Large intestine (tissue), 3 donors: ENCODE measurements around the gene NDUFB4. TPM values are rescaled to one million over a fixed set of nuclear protein-coding genes. Genes with fewer than 3 reads are reported as not detected.
"Not testable (repeated sequence)": the region's sequence is repeated elsewhere in the genome, so short reads cannot be mapped to it uniquely, and the experiment has no call there.

ENCODE experiments used
- DNase-seq, 2 donors: peaks; one replicate each; pipeline versions ENCODE4 v3.0.0 to v3.0.0-alpha.2; 2013
- H3K27ac ChIP-seq: one replicate; pipeline ENCODE4 v1.5.1; 2013; ENCODE audit warnings: low read length
- H3K27me3 ChIP-seq: 2 replicates; pipeline ENCODE4 v1.6.1; 2013; ENCODE audit warnings: low read length; ENCODE audit not compliant: control insufficient read depth, insufficient read depth
- H3K36me3 ChIP-seq: 2 replicates; pipeline ENCODE4 v1.6.1; 2013; ENCODE audit warnings: low read length; ENCODE audit not compliant: control insufficient read depth, insufficient read depth
- H3K4me1 ChIP-seq: one replicate; pipeline ENCODE4 v1.6.1; 2013; ENCODE audit warnings: low read length; ENCODE audit not compliant: control insufficient read depth, insufficient read depth
- H3K4me3 ChIP-seq: one replicate; pipeline ENCODE4 v1.5.1; 2013; ENCODE audit warnings: low read length
- H3K9me3 ChIP-seq: one replicate; pipeline ENCODE4 v1.6.1; 2013; ENCODE audit warnings: mild to moderate bottlenecking, low read depth, low read length, moderate library complexity; ENCODE audit not compliant: control insufficient read depth
- WGBS: methylation state at CpG from one replicate; pipeline ENCODE4 v1.1.5; 2013; ENCODE audit warnings: low lambda C conversion rate; ENCODE audit not compliant: insufficient coverage; 5-methylcytosine and 5-hydroxymethylcytosine counted together
- polyA plus RNA-seq: library from polyadenylated mRNA; unstranded; fragments of 120-200 nt; gene quantifications from one replicate; pipeline ENCODE4 v1.2.1, GENCODE V29; 2013

The NDUFB4 gene
- polyA plus RNA-seq, 1 donor, result 160 TPM

- DNase-seq, result no peak
- peaks cover 21% of the 10 kb centered on the region for H3K36me3 ChIP-seq
- no peak overlapping the region for H3K27ac ChIP-seq
- H3K4me1 ChIP-seq, result no peaks in the 10 kb centered on the region
- H3K27me3 ChIP-seq, result no peaks in the 10 kb centered on the region
- H3K9me3 ChIP-seq, result no peaks in the 10 kb centered on the region
- no peak overlapping the region for H3K4me3 ChIP-seq
These were observed 8.6 kb downstream of the NDUFB4 start for GRCh38 chr3:120604784-120605183.

GRCh38 chr3:120608506-120608905 lies 12.4 kb downstream of the NDUFB4 start:
- no CpG with 5 or more reads among the region's 4 CpGs for WGBS
- no peaks in the 10 kb centered on the region for H3K4me1 ChIP-seq
- H3K36me3 ChIP-seq, result no peaks in the 10 kb centered on the region
- H3K27me3 ChIP-seq, result no peaks in the 10 kb centered on the region
- no peak overlapping the region for H3K27ac ChIP-seq
- H3K4me3 ChIP-seq, result no peak overlapping the region
- H3K9me3 ChIP-seq, result no peaks in the 10 kb centered on the region
- DNase-seq, result no peak

GRCh38 chr3:120614765-120615164 lies 18.6 kb downstream of the NDUFB4 start:
- Histone ChIP-seq H3K36me3 (no peaks in the 10 kb centered on the region), H3K4me1 (no peaks in the 10 kb centered on the region), H3K4me3 (no peak overlapping the region), H3K27ac (no peak overlapping the region), H3K9me3 (no peaks in the 10 kb centered on the region), H3K27me3 (no peaks in the 10 kb centered on the region)
- WGBS, result 90% methylated on average over 2 of the region's 8 CpGs
- no peak for DNase-seq

GRCh38 chr3:120615847-120616609 lies 19.9 kb downstream of the NDUFB4 start:
- H3K9me3 ChIP-seq, result no peaks in the 10 kb centered on the region
- no peak for DNase-seq
- no CpG with 5 or more reads among the region's 13 CpGs for WGBS
- H3K27ac ChIP-seq, result no peak overlapping the region
- no peaks in the 10 kb centered on the region for H3K27me3 ChIP-seq
- H3K4me1 ChIP-seq, result no peaks in the 10 kb centered on the region
- H3K36me3 ChIP-seq, result no peaks in the 10 kb centered on the region
- no peak overlapping the region for H3K4me3 ChIP-seq

- not testable (repeated sequence) for H3K27ac ChIP-seq, DNase-seq
These were observed 20.6 kb downstream of the NDUFB4 start for GRCh38 chr3:120616745-120617144.

GRCh38 chr3:120622457-120622856 lies 26.3 kb downstream of the NDUFB4 start:
- Histone ChIP-seq H3K4me1 (no peaks in the 10 kb centered on the region), H3K27me3 (no peaks in the 10 kb centered on the region), H3K4me3 (no peak overlapping the region), H3K9me3 (peaks cover 23% of the 10 kb centered on the region), H3K27ac (no peak overlapping the region), H3K36me3 (no peaks in the 10 kb centered on the region)
- WGBS, result 100% methylated on average over 1 of the region's 3 CpGs
- no peak for DNase-seq

More at GRCh38 chr3:120616745-120617144, 20.6 kb downstream of the NDUFB4 start:
- H3K27me3 ChIP-seq, H3K4me1 ChIP-seq, H3K36me3 ChIP-seq, H3K4me3 ChIP-seq, H3K9me3 ChIP-seq: not testable (repeated sequence)
- WGBS, result 85% methylated on average over 5 of the region's 8 CpGs

GRCh38 chr3:120622870-120623726 lies 27.0 kb downstream of the NDUFB4 start:
- H3K9me3 ChIP-seq, result peaks cover 23% of the 10 kb centered on the region
- no peak overlapping the region for H3K4me3 ChIP-seq
- WGBS, result 100% methylated on average over 2 of the region's 12 CpGs
- no peaks in the 10 kb centered on the region for H3K27me3 ChIP-seq
- H3K27ac ChIP-seq, result no peak overlapping the region
- H3K4me1 ChIP-seq, result no peaks in the 10 kb centered on the region
- DNase-seq, result no peak
- no peaks in the 10 kb centered on the region for H3K36me3 ChIP-seq

GRCh38 chr3:120623727-120624093 lies 27.6 kb downstream of the NDUFB4 start:
- H3K36me3 ChIP-seq, result no peaks in the 10 kb centered on the region
- DNase-seq, result no peak
- H3K27ac ChIP-seq, result no peak overlapping the region
- no peaks in the 10 kb centered on the region for H3K4me1 ChIP-seq
- H3K4me3 ChIP-seq, result no peak overlapping the region
- peaks cover 23% of the 10 kb centered on the region for H3K9me3 ChIP-seq
- H3K27me3 ChIP-seq, result no peaks in the 10 kb centered on the region

- peaks cover 24% of the 10 kb centered on the region for H3K9me3 ChIP-seq
- no peak for DNase-seq
- no peak overlapping the region for H3K4me3 ChIP-seq
- H3K27me3 ChIP-seq, result no peaks in the 10 kb centered on the region
- H3K36me3 ChIP-seq, result no peaks in the 10 kb centered on the region
- no peaks in the 10 kb centered on the region for H3K4me1 ChIP-seq
- H3K27ac ChIP-seq, result no peak overlapping the region
These were observed 29.0 kb downstream of the NDUFB4 start for GRCh38 chr3:120625159-120625586.

- no peaks in the 10 kb centered on the region for H3K27me3 ChIP-seq
- no CpG with 5 or more reads among the region's 1 CpG for WGBS
- peaks cover 5% of the 10 kb centered on the region for H3K9me3 ChIP-seq
These were observed 38.4 kb downstream of the NDUFB4 start for GRCh38 chr3:120634539-120634938.

More at GRCh38 chr3:120634539-120634938, 38.4 kb downstream of the NDUFB4 start:
- H3K4me3 ChIP-seq, result no peak overlapping the region
- peak; percentile 9 to 43 for DNase-seq
- H3K36me3 ChIP-seq, result no peaks in the 10 kb centered on the region
- H3K4me1 ChIP-seq, result peaks cover 6% of the 10 kb centered on the region
- H3K27ac ChIP-seq, result no peak overlapping the region
